K562 (cell line): Measurements from ENCODE around the gene DNER.

ENCODE experiments used
- BHLHE40 ChIP-seq: IDR thresholded peaks from 2 replicates; pipeline ENCODE4 v1.6.1; 2011; ENCODE audit warnings: low read length, improper control_type of control experiment
- CBX2 ChIP-seq: fragments of 200-600 bp; sonication (generic); IDR thresholded peaks from one replicate; pipeline ENCODE4 v1.6.1; 2012; ENCODE audit warnings: mild to moderate bottlenecking, low read length, inconsistent platforms; ENCODE audit not compliant: insufficient read depth, poor library complexity, severe bottlenecking
- FOSL1 ChIP-seq: fragments of 200-800 bp; sonication (Bioruptor generic); conservative IDR thresholded peaks from 2 replicates; pipeline ENCODE4 v1.6.1; 2016; ENCODE audit warnings: missing genetic modification characterization, missing compliant biosample characterization
- POLR2A ChIP-seq: fragments of 450-650 bp; conservative IDR thresholded peaks from 2 replicates; pipeline ENCODE4 v1.6.1; 2016
- POLR2AphosphoS5 ChIP-seq: IDR thresholded peaks from 2 replicates; pipeline ENCODE4 v1.6.1; 2011; ENCODE audit warnings: mild to moderate bottlenecking, low read depth, low read length, moderate library complexity; ENCODE audit not compliant: control insufficient read depth, insufficient read depth
- ZKSCAN3 ChIP-seq: fragments of 250-450 bp; sonication (Bioruptor Pico); IDR thresholded peaks from 2 replicates; pipeline ENCODE4 v1.4.0; 2020
- TF ChIP-seq, protein P1 (sequence below): sonication (generic); formaldehyde crosslinking; IDR thresholded peaks from 2 replicates; pipeline ENCODE4 v1.4.0; 2020; ENCODE audit warnings: mild to moderate bottlenecking, missing genetic modification reagents
- TF ChIP-seq, protein P2 (sequence below): sonication (generic); formaldehyde crosslinking; IDR thresholded peaks from 2 replicates; pipeline ENCODE4 v1.8.1; 2023; ENCODE audit warnings: mild to moderate bottlenecking, missing genetic modification reagents
- TF ChIP-seq, protein P3 (sequence below), 3 experiments: IDR thresholded peaks in 2 of 3; conservative IDR thresholded peaks in 1 of 3; 2 replicates each; pipeline ENCODE4 v1.5.1; 2011 to 2012; ENCODE audit warnings: low read length in 3 of 3, mild to moderate bottlenecking in 3 of 3, control low read depth in 2 of 3, improper control_type of control experiment in 1 of 3, inconsistent platforms in 1 of 3, low read depth in 1 of 3, mixed read lengths in 1 of 3, moderate library complexity in 1 of 3; ENCODE audit not compliant: insufficient read depth in 2 of 3
- TF ChIP-seq, protein P4 (sequence below): IDR thresholded peaks from 2 replicates; pipeline ENCODE4 v1.6.1; 2011; ENCODE audit not compliant: insufficient read length; ENCODE audit errors: extremely low read depth
- TF ChIP-seq, protein P5 (sequence below): sonication (generic); formaldehyde crosslinking; IDR thresholded peaks from 2 replicates; pipeline ENCODE4 v1.9.0; 2022; ENCODE audit warnings: mild to moderate bottlenecking, missing genetic modification reagents

DNA sequence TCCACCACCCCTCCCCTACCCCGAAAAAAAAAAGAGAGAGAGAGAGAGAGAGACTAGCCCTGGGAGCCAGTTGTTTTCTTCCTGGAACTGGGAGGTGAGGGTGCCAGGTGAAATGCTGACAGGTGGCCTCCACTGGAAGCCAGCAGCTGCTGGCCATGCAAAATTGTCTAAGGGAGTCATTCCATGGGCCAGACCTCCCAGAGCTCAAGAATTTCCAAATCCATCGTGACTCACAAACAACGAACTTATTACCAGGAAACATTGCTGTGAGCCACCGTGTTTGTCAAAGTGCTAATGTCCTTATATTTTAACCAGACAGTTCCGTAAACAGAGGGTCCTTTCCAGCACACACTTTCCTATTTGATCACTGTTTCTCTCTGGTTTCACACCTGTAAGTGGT is 374.7 kb downstream of the DNER start:
- TF ChIP-seq POLR2AphosphoS5 (no peak), CBX2 (no peak), POLR2A (no peak), ZKSCAN3 (CRISPR knock-in tag) (no peak), FOSL1 (tag) (no peak), BHLHE40 (no peak)
- TF ChIP-seq, protein P1, sequence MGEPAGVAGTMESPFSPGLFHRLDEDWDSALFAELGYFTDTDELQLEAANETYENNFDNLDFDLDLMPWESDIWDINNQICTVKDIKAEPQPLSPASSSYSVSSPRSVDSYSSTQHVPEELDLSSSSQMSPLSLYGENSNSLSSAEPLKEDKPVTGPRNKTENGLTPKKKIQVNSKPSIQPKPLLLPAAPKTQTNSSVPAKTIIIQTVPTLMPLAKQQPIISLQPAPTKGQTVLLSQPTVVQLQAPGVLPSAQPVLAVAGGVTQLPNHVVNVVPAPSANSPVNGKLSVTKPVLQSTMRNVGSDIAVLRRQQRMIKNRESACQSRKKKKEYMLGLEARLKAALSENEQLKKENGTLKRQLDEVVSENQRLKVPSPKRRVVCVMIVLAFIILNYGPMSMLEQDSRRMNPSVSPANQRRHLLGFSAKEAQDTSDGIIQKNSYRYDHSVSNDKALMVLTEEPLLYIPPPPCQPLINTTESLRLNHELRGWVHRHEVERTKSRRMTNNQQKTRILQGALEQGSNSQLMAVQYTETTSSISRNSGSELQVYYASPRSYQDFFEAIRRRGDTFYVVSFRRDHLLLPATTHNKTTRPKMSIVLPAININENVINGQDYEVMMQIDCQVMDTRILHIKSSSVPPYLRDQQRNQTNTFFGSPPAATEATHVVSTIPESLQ (CRISPR knock-in tag): no peak
- TF ChIP-seq, protein P2, sequence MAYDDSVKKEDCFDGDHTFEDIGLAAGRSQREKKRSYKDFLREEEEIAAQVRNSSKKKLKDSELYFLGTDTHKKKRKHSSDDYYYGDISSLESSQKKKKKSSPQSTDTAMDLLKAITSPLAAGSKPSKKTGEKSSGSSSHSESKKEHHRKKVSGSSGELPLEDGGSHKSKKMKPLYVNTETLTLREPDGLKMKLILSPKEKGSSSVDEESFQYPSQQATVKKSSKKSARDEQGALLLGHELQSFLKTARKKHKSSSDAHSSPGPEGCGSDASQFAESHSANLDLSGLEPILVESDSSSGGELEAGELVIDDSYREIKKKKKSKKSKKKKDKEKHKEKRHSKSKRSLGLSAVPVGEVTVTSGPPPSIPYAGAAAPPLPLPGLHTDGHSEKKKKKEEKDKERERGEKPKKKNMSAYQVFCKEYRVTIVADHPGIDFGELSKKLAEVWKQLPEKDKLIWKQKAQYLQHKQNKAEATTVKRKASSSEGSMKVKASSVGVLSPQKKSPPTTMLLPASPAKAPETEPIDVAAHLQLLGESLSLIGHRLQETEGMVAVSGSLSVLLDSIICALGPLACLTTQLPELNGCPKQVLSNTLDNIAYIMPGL (CRISPR knock-in tag): no peak
- TF ChIP-seq, protein P3, sequence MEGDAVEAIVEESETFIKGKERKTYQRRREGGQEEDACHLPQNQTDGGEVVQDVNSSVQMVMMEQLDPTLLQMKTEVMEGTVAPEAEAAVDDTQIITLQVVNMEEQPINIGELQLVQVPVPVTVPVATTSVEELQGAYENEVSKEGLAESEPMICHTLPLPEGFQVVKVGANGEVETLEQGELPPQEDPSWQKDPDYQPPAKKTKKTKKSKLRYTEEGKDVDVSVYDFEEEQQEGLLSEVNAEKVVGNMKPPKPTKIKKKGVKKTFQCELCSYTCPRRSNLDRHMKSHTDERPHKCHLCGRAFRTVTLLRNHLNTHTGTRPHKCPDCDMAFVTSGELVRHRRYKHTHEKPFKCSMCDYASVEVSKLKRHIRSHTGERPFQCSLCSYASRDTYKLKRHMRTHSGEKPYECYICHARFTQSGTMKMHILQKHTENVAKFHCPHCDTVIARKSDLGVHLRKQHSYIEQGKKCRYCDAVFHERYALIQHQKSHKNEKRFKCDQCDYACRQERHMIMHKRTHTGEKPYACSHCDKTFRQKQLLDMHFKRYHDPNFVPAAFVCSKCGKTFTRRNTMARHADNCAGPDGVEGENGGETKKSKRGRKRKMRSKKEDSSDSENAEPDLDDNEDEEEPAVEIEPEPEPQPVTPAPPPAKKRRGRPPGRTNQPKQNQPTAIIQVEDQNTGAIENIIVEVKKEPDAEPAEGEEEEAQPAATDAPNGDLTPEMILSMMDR (IDR thresholded peaks at IDR 0.05 in 2 of 3, conservative IDR thresholded peaks at IDR 0.05 in 1 of 3; ENCODE audit: insufficient read depth in 2 of 3, low read depth in 1 of 3, low read length in 3 of 3): no peak
- TF ChIP-seq, protein P4, sequence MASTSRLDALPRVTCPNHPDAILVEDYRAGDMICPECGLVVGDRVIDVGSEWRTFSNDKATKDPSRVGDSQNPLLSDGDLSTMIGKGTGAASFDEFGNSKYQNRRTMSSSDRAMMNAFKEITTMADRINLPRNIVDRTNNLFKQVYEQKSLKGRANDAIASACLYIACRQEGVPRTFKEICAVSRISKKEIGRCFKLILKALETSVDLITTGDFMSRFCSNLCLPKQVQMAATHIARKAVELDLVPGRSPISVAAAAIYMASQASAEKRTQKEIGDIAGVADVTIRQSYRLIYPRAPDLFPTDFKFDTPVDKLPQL: no peak
- TF ChIP-seq, protein P5, sequence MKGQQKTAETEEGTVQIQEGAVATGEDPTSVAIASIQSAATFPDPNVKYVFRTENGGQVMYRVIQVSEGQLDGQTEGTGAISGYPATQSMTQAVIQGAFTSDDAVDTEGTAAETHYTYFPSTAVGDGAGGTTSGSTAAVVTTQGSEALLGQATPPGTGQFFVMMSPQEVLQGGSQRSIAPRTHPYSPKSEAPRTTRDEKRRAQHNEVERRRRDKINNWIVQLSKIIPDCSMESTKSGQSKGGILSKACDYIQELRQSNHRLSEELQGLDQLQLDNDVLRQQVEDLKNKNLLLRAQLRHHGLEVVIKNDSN (CRISPR knock-in tag): no peak
